ENCODE data around the gene CLDND2.

DNA sequence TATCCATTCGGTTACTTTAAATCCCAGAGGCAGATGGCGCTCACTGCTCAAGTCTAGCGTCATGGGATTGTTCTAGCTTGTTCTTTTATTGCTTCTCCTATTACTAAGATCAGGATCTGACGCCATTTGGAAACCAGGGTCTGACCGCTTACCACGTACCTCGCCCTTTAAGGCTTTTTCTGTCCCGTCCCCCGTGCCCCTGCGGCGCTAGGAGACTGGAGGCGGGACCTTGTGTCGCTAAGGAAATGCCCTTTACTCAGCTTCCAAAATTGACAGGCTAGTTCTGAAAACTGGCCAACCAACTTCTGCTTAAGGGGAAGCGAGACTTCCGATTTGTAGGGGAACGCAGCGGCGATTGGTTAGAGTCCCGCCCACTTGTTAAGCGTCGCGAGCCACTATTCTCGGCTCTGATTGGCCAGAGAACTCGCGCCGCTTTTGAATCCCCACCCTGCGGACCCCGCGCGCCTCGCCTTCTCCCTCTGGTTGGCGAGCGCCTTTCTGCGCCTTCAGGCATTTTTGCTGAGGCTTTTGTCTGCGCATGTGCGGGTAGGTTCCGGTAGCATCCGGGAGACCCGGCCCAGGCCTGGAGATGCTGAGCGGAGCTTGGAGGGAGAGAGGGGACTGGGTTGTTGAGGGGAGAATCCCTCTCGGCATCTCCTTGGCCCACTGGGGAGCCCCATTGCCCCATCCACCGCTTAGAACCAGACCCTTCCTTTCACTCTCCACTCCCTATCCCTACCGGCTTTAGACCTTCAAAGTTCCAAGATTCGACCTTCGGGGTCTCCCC lies 25.4 kb upstream of the CLDND2 start:
- TF ChIP-seq, protein P1, sequence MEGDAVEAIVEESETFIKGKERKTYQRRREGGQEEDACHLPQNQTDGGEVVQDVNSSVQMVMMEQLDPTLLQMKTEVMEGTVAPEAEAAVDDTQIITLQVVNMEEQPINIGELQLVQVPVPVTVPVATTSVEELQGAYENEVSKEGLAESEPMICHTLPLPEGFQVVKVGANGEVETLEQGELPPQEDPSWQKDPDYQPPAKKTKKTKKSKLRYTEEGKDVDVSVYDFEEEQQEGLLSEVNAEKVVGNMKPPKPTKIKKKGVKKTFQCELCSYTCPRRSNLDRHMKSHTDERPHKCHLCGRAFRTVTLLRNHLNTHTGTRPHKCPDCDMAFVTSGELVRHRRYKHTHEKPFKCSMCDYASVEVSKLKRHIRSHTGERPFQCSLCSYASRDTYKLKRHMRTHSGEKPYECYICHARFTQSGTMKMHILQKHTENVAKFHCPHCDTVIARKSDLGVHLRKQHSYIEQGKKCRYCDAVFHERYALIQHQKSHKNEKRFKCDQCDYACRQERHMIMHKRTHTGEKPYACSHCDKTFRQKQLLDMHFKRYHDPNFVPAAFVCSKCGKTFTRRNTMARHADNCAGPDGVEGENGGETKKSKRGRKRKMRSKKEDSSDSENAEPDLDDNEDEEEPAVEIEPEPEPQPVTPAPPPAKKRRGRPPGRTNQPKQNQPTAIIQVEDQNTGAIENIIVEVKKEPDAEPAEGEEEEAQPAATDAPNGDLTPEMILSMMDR (IDR thresholded peaks at IDR 0.05): no peak
- TF ChIP-seq POLR2A (IDR thresholded peaks at IDR 0.05): peak in 1 of 2 donors; percentile 46

Data from adrenal gland (tissue), 5 donors.